HG03280 (cell line): ENCODE data around the gene CFAP74.
A peak's percentile ranks its signal among the peaks of the same experiment; 100 is the strongest.

Experiments used
- ATAC-seq: cut with Tn5 transposase; IDR thresholded peaks from one replicate; pipeline ENCODE4 v1.9.1; 2021; ENCODE audit warnings: mild to moderate bottlenecking, moderate library complexity; ENCODE audit not compliant: unreplicated experiment

CFAP74 gene

GRCh38 chr1:1919304-1920056 lies 84.1 kb downstream of the CFAP74 start:
- peak; percentile 80 for ATAC-seq

- ATAC-seq, result peak; percentile 19
These were observed 84.7 kb downstream of the CFAP74 start, which contains the start of gene TMEM52 for GRCh38 chr1:1918901-1919303. TMEM52 (minus strand) TSS chr1:1919279; CDS start chr1:1919265, 14 bp downstream.

GRCh38 chr1:1917995-1918900 lies 85.3 kb downstream of the CFAP74 start:
- no peak for ATAC-seq

- ATAC-seq, result no peak
These were observed 86.1 kb downstream of the CFAP74 start for GRCh38 chr1:1917304-1917976.

GRCh38 chr1:1916851-1917251 lies 86.7 kb downstream of the CFAP74 start:
- no peak for ATAC-seq

- ATAC-seq, result no peak
These were observed 87.4 kb downstream of the CFAP74 start for GRCh38 chr1:1915911-1916840.

GRCh38 chr1:1914971-1915692 lies 88.5 kb downstream of the CFAP74 start, which contains the start of gene CALML6:
CALML6 (plus strand) TSS chr1:1915260; CDS start chr1:1915281, 21 bp downstream.
- ATAC-seq, result no peak

- no peak for ATAC-seq
These were observed 89.2 kb downstream of the CFAP74 start for GRCh38 chr1:1914101-1914970.

- no peak for ATAC-seq
These were observed 92.1 kb downstream of the CFAP74 start for GRCh38 chr1:1911350-1912041.

- no peak for ATAC-seq
These were observed 92.8 kb downstream of the CFAP74 start for GRCh38 chr1:1910651-1911331.

GRCh38 chr1:1910033-1910465 lies 93.5 kb downstream of the CFAP74 start:
- no peak for ATAC-seq

- ATAC-seq, result peak; percentile 16
These were observed 95.1 kb downstream of the CFAP74 start for GRCh38 chr1:1908506-1908791.

GRCh38 chr1:1907098-1907736 lies 96.4 kb downstream of the CFAP74 start:
- ATAC-seq, result no peak

- ATAC-seq, result peak; percentile 30
These were observed 97.1 kb downstream of the CFAP74 start for GRCh38 chr1:1906185-1907097.

- ATAC-seq, result no peak
These were observed 100.4 kb downstream of the CFAP74 start for GRCh38 chr1:1903224-1903623.
